NCI-H524 (cell line): ENCODE data around the gene MORC1.

ENCODE experiments used
- DNase-seq, 2 experiments: peaks; one replicate each; lab custom pipeline; 2025; lab: John Stamatoyannopoulos, UW

The MORC1 gene

GRCh38 chr3:109026821-109027220 lies 91.1 kb downstream of the MORC1 start:
- peak; percentile 64 to 95 for DNase-seq

GRCh38 chr3:109025896-109026295 lies 92.0 kb downstream of the MORC1 start:
- no peak for DNase-seq

GRCh38 chr3:109023656-109024254 lies 94.2 kb downstream of the MORC1 start:
- DNase-seq, result peak; percentile 78 to 85

GRCh38 chr3:109023167-109023566 lies 94.8 kb downstream of the MORC1 start:
- no peak for DNase-seq

GRCh38 chr3:109021556-109021955 lies 96.4 kb downstream of the MORC1 start:
- DNase-seq, result no peak

GRCh38 chr3:109018828-109019227 lies 99.1 kb downstream of the MORC1 start:
- DNase-seq, result peak in 1 of 2 experiments; percentile 19

- DNase-seq, result no peak
Measured at GRCh38 chr3:109005443-109005842, 112.5 kb downstream of the MORC1 start.

- DNase-seq, result peak; percentile 29 to 53
Measured at GRCh38 chr3:108998436-108998835, 119.5 kb downstream of the MORC1 start.

GRCh38 chr3:108985844-108986243 lies 132.1 kb downstream of the MORC1 start:
- peak in 1 of 2 experiments; percentile 41 for DNase-seq

GRCh38 chr3:108983051-108983450 lies 134.9 kb downstream of the MORC1 start:
- no peak for DNase-seq

GRCh38 chr3:108976058-108976457 lies 141.9 kb downstream of the MORC1 start:
- DNase-seq, result no peak

- no peak for DNase-seq
Measured at GRCh38 chr3:108973019-108973418, 144.9 kb downstream of the MORC1 start.

- no peak for DNase-seq
Measured at GRCh38 chr3:108972482-108972881, 145.5 kb downstream of the MORC1 start.

GRCh38 chr3:108970561-108970960 lies 147.4 kb downstream of the MORC1 start:
- peak in 1 of 2 experiments; percentile 60 for DNase-seq

GRCh38 chr3:108966773-108967172 lies 151.2 kb downstream of the MORC1 start:
- DNase-seq, result no peak

GRCh38 chr3:108959017-108959416 lies 158.9 kb downstream of the MORC1 start:
- peak in 1 of 2 experiments; percentile 32 for DNase-seq

- DNase-seq, result no peak
Measured at GRCh38 chr3:108953700-108954099, 164.2 kb downstream of the MORC1 start, which contains the start of gene GUCA1C. GUCA1C (minus strand) TSS chr3:108953879; CDS start chr3:108953762, 117 bp downstream.

GRCh38 chr3:108953210-108953609 lies 164.7 kb downstream of the MORC1 start:
- DNase-seq, result no peak

GRCh38 chr3:108951820-108952501 lies 166.0 kb downstream of the MORC1 start:
- peak; percentile 86 to 98 for DNase-seq

- DNase-seq, result no peak
Measured at GRCh38 chr3:108947855-108948254, 170.1 kb downstream of the MORC1 start.

GRCh38 chr3:108946292-108947285 lies 171.3 kb downstream of the MORC1 start:
- no peak for DNase-seq

- no peak for DNase-seq
Measured at GRCh38 chr3:108940568-108941263, 177.2 kb downstream of the MORC1 start.
